Smooth muscle cell (in vitro differentiated cells): ENCODE data around the gene NALCN. TPM values are rescaled to one million over a fixed set of nuclear protein-coding genes. Genes with fewer than 3 reads are reported as not detected.

ENCODE experiments used
- DNase-seq: peaks from one replicate; lab custom pipeline; 2025; ENCODE audit not compliant: unreplicated experiment; lab: John Stamatoyannopoulos, UW
- H2AFZ ChIP-seq: fragments of 200-600 bp; sonication (generic); 2 replicates; pipeline ENCODE4 v1.6.0; 2016; ENCODE audit warnings: antibody characterized with exemption, low read depth, mild to moderate bottlenecking
- H3F3A ChIP-seq: fragments of 200-600 bp; sonication (generic); 2 replicates; pipeline ENCODE4 v1.6.0; 2017; ENCODE audit warnings: antibody characterized with exemption, low read depth
- H3K27ac ChIP-seq: fragments of 200-600 bp; sonication (generic); 2 replicates; pipeline ENCODE4 v1.5.1; 2016; ENCODE audit warnings: low read depth, mild to moderate bottlenecking
- H3K27me3 ChIP-seq: fragments of 200-600 bp; sonication (generic); 2 replicates; pipeline ENCODE4 v1.6.1; 2016; ENCODE audit warnings: low read depth, mild to moderate bottlenecking
- H3K36me3 ChIP-seq: fragments of 200-600 bp; sonication (generic); 2 replicates; pipeline ENCODE4 v1.5.1; 2016; ENCODE audit warnings: low read depth
- H3K4me1 ChIP-seq: fragments of 200-600 bp; sonication (generic); 2 replicates; pipeline ENCODE4 v1.5.1; 2016; ENCODE audit warnings: low read depth
- H3K4me2 ChIP-seq: fragments of 200-600 bp; sonication (generic); 2 replicates; pipeline ENCODE4 v1.6.0; 2016; ENCODE audit warnings: mild to moderate bottlenecking
- H3K4me3 ChIP-seq: fragments of 200-600 bp; sonication (generic); 2 replicates; pipeline ENCODE4 v1.5.1; 2016; ENCODE audit warnings: mild to moderate bottlenecking
- H3K79me2 ChIP-seq: fragments of 200-600 bp; sonication (generic); 2 replicates; pipeline ENCODE4 v1.6.0; 2016; ENCODE audit warnings: low read depth, mild to moderate bottlenecking
- H3K9ac ChIP-seq: fragments of 200-600 bp; sonication (generic); 2 replicates; pipeline ENCODE4 v1.6.0; 2016; ENCODE audit warnings: low read depth
- H3K9me3 ChIP-seq: fragments of 200-600 bp; sonication (generic); replicated peaks from 2 replicates; pipeline ENCODE4 v1.5.1; 2016; ENCODE audit warnings: low read depth
- H4K20me1 ChIP-seq: fragments of 200-600 bp; sonication (generic); 2 replicates; pipeline ENCODE4 v1.6.0; 2016; ENCODE audit warnings: low read depth
- WGBS: methylation state at CpG from one replicate; pipeline ENCODE4 v1.1.7; 2016; ENCODE audit warnings: low lambda C conversion rate; 5-methylcytosine and 5-hydroxymethylcytosine counted together
- polyA plus RNA-seq: library from polyadenylated mRNA; unstranded; fragments of >200 nt; fragmentation: Nextera tagmentation; extraction: Ambion mirVana; gene quantifications from 2 replicates; pipeline ENCODE4 v1.2.1, GENCODE V29; 2016
- total RNA-seq: library from RNA; depleted of rRNA; stranded (reverse); fragments of >200 nt; gene quantifications from 2 replicates; pipeline ENCODE4 v1.2.3, GENCODE V29; 2014
- TF ChIP-seq, protein P1 (sequence below): fragments of 200-600 bp; sonication (generic); IDR thresholded peaks from 2 replicates; pipeline ENCODE4 v1.5.1; 2017; ENCODE audit warnings: borderline replicate concordance, mild to moderate bottlenecking, antibody characterized with exemption; ENCODE audit not compliant: insufficient read depth, poor library complexity, severe bottlenecking

NALCN gene
- total and polyA plus RNA-seq, 2 experiments from 2014 or later: 4.1 to 6.0 TPM

DNA sequence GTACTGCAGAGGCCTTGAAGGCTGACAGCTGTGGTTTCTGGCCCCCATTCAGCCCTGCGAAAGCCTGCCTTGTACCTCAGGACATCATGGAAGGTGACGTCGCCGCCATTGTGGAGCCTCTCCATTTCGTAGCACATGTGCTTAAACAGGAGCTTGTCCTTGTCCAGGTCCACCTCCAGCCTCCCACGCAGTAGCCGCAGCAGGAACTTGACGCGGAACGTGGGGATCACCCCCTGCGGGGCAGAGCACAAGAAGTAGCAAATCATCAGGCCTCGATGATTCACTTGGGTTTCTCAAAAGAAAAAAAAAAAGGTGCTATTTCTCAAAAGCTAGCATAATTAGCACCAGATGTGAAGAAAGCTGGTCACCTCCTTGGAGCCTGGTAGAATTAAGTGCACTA lies 351.0 kb downstream of the NALCN start:
- Histone ChIP-seq H2AFZ (no peak overlapping the region), H3F3A (no peaks in the 10 kb centered on the region), H3K9me3 (no peaks in the 10 kb centered on the region), H3K27me3 (peaks cover 8% of the 10 kb centered on the region), H3K4me1 (no peaks in the 10 kb centered on the region), H3K36me3 (no peaks in the 10 kb centered on the region), H3K9ac (no peak overlapping the region), H3K27ac (no peak overlapping the region), H3K4me3 (no peak overlapping the region), H3K79me2 (no peaks in the 10 kb centered on the region), H4K20me1 (no peaks in the 10 kb centered on the region), H3K4me2 (no peak overlapping the region)
- DNase-seq: no peak
- WGBS: 69% methylated on average over 12 of the region's 12 CpGs
- TF ChIP-seq, protein P1, sequence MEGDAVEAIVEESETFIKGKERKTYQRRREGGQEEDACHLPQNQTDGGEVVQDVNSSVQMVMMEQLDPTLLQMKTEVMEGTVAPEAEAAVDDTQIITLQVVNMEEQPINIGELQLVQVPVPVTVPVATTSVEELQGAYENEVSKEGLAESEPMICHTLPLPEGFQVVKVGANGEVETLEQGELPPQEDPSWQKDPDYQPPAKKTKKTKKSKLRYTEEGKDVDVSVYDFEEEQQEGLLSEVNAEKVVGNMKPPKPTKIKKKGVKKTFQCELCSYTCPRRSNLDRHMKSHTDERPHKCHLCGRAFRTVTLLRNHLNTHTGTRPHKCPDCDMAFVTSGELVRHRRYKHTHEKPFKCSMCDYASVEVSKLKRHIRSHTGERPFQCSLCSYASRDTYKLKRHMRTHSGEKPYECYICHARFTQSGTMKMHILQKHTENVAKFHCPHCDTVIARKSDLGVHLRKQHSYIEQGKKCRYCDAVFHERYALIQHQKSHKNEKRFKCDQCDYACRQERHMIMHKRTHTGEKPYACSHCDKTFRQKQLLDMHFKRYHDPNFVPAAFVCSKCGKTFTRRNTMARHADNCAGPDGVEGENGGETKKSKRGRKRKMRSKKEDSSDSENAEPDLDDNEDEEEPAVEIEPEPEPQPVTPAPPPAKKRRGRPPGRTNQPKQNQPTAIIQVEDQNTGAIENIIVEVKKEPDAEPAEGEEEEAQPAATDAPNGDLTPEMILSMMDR: no peak

DNA sequence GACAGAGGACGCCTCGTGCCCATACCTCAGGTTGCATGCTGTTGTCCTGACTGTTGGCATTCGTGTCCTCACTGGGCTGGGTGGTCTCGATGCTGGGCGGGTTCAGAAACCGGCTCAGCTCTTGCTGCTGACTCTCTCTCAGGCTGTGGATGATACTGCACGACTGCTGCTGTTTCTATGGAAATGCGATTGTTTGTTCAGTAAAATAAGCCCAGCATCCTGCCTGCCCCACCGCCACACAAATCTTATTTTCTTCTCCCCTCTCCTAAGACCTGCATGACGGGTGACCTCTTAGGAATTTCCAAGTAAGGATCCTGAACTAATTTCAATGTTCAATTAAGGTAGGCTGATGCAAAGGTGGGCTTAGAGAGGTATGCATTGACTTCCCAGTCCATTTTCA lies 356.5 kb downstream of the NALCN start:
- no peak overlapping the region for H3K4me3 ChIP-seq
- H3K9me3 ChIP-seq: no peaks in the 10 kb centered on the region
- H3F3A ChIP-seq: no peaks in the 10 kb centered on the region
- no peak overlapping the region for H3K9ac ChIP-seq
- H4K20me1 ChIP-seq: no peaks in the 10 kb centered on the region
- WGBS: 89% methylated on average over 10 of the region's 10 CpGs
- peaks cover 5% of the 10 kb centered on the region for H3K27me3 ChIP-seq
- no peaks in the 10 kb centered on the region for H3K79me2 ChIP-seq
- TF ChIP-seq, protein P1: no peak
- no peaks in the 10 kb centered on the region for H3K4me1 ChIP-seq
- no peak for DNase-seq
- H3K36me3 ChIP-seq: no peaks in the 10 kb centered on the region
- no peak overlapping the region for H3K4me2 ChIP-seq
- H3K27ac ChIP-seq: no peak overlapping the region
- no peak overlapping the region for H2AFZ ChIP-seq

DNA sequence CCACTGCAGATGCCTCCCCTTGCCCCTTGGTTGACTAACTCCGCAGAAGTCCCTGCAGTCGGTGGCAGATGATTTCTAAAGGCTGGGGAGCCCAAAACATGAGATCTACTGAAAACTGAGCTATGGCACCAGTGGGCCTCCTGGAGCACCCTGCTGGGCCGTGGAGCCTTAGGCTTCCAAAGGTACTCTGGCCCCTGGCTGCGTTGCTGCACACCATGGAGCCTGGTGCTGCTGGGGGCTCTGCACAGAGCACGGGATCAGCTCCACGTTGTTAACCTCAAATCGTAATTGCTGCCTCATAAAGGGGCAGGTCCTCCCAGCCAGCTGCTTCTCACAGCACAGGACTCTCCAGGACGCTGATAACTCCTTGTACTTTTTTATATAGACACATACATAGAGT lies 357.5 kb downstream of the NALCN start:
- WGBS: 88% methylated on average over 8 of the region's 8 CpGs
- TF ChIP-seq, protein P1: no peak
- no peak overlapping the region for H3K9ac ChIP-seq
- DNase-seq: no peak
- peaks cover 5% of the 10 kb centered on the region for H3K27me3 ChIP-seq
- H3K9me3 ChIP-seq: no peaks in the 10 kb centered on the region
- H3K4me1 ChIP-seq: no peaks in the 10 kb centered on the region
- no peaks in the 10 kb centered on the region for H4K20me1 ChIP-seq
- H3K27ac ChIP-seq: no peak overlapping the region
- no peaks in the 10 kb centered on the region for H3F3A ChIP-seq
- no peaks in the 10 kb centered on the region for H3K79me2 ChIP-seq
- no peak overlapping the region for H3K4me3 ChIP-seq
- no peak overlapping the region for H3K4me2 ChIP-seq
- no peaks in the 10 kb centered on the region for H3K36me3 ChIP-seq
- H2AFZ ChIP-seq: no peak overlapping the region

DNA sequence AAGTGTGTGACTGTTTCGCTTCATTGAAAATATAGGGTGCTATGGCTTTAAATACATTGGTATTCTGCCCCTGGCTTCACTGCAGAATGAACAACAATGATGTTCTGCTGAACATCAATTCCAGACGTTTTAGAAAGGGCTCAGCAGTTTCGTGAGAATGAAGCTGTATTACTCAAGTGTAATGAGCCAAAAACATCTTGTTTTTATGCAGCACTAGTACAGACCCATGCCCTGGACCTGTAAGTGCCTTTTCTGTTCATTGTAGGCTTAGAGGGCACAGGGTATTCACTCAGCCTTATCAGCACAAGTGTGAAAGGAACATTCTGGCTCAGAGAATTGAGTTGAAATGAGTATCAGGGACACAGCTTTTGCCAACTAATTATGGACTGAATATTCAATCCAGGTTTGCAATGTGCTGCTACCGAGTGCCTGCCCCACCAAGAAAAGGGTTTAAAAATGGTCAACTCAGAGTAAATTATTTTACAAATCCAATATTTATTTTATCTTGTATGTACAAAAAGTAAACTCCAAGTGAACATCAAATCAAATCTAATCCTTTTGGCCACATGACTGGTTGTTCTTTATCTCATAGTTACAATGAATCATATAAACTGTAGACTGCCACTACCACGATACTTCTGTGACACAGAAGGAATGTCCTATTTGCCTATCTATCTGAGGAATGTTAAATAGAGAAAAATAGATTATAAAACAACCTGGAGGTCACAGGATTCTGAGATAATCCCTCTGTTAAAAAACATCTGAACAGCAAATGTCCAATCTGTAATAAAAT lies 362.8 kb downstream of the NALCN start:
- WGBS: 53% methylated on average over 5 of the region's 5 CpGs
- DNase-seq: no peak
- H3K27ac ChIP-seq: no peak overlapping the region
- H3K9ac ChIP-seq: no peak overlapping the region
- H3K4me2 ChIP-seq: no peak overlapping the region
- no peak overlapping the region for H3K4me3 ChIP-seq
- no peak overlapping the region for H2AFZ ChIP-seq
- no peaks in the 10 kb centered on the region for H4K20me1 ChIP-seq
- no peaks in the 10 kb centered on the region for H3K79me2 ChIP-seq
- peaks cover 6% of the 10 kb centered on the region for H3K27me3 ChIP-seq
- no peaks in the 10 kb centered on the region for H3K9me3 ChIP-seq
- TF ChIP-seq, protein P1: no peak
- H3K36me3 ChIP-seq: no peaks in the 10 kb centered on the region
- no peaks in the 10 kb centered on the region for H3F3A ChIP-seq
- no peaks in the 10 kb centered on the region for H3K4me1 ChIP-seq
